CD4-positive, CD25-positive, alpha-beta regulatory T cell (primary cell): Measurements from ENCODE around the gene TTR. TPM values are rescaled to one million over a fixed set of nuclear protein-coding genes. Genes with fewer than 3 reads are reported as not detected.

Experiments used
- ATAC-seq, 2 donors: fragments of 150-1000 bp; cut with Tn5 transposase; one replicate each; pipeline ENCODE4 v1.10.0; 2021; ENCODE audit warnings: low read depth in 2 of 2, moderate number of reproducible peaks in 2 of 2, moderate library complexity in 1 of 2
- DNase-seq, 3 donors: peaks; one replicate each; pipeline versions ENCODE4 v3.0.0 to v3.0.0-alpha.2; 2012 to 2022; ENCODE audit warnings: mixed read lengths in 1 of 3
- H3K27ac ChIP-seq: one replicate; pipeline ENCODE4 v1.7.0; 2013; ENCODE audit warnings: mild to moderate bottlenecking, low read length; ENCODE audit not compliant: insufficient read depth, poor library complexity, severe bottlenecking
- H3K27me3 ChIP-seq: one replicate; pipeline ENCODE4 v1.7.0; 2013; ENCODE audit warnings: low read length; ENCODE audit not compliant: control insufficient read depth, insufficient read depth
- H3K36me3 ChIP-seq: one replicate; pipeline ENCODE4 v1.7.0; 2013; ENCODE audit warnings: mild to moderate bottlenecking, low read length, moderate library complexity; ENCODE audit not compliant: control insufficient read depth, insufficient read depth
- H3K4me1 ChIP-seq: 2 replicates; pipeline ENCODE4 v1.7.0; 2013; ENCODE audit warnings: mild to moderate bottlenecking, low read length; ENCODE audit not compliant: insufficient read depth, control insufficient read depth, poor library complexity, severe bottlenecking
- H3K4me3 ChIP-seq: one replicate; pipeline ENCODE4 v1.7.0; 2013; ENCODE audit warnings: low read depth, mild to moderate bottlenecking, low read length, moderate library complexity
- H3K9me3 ChIP-seq, 2 experiments: 1 replicate in 1 of 2; 2 replicates in 1 of 2; pipeline ENCODE4 v1.7.0; 2013; ENCODE audit warnings: low read length in 2 of 2, mild to moderate bottlenecking in 1 of 2, moderate library complexity in 1 of 2; ENCODE audit not compliant: control insufficient read depth in 2 of 2
- H3K27ac Mint-ChIP-seq, 3 donors: one replicate each; pipeline ENCODE4 v1.8.0; 2020 to 2022; ENCODE audit warnings: mild to moderate bottlenecking in 3 of 3, mixed read lengths in 3 of 3, moderate library complexity in 2 of 3
- H3K27me3 Mint-ChIP-seq: one replicate; pipeline ENCODE4 v1.8.0; 2022; ENCODE audit warnings: mild to moderate bottlenecking, mixed read lengths
- H3K36me3 Mint-ChIP-seq: one replicate; pipeline ENCODE4 v1.8.0; 2020; ENCODE audit warnings: mixed read lengths
- H3K4me1 Mint-ChIP-seq, 4 donors: one replicate each; pipeline ENCODE4 v1.8.0; 2020 to 2022; ENCODE audit warnings: mixed read lengths in 4 of 4, mild to moderate bottlenecking in 1 of 4
- H3K4me3 Mint-ChIP-seq, 4 donors: one replicate each; pipeline ENCODE4 v1.8.0; 2020 to 2022; ENCODE audit warnings: mild to moderate bottlenecking in 4 of 4, mixed read lengths in 4 of 4, moderate library complexity in 3 of 4
- H3K9me3 Mint-ChIP-seq, 7 donors: one replicate each; pipeline ENCODE4 v1.8.0; 2020 to 2022; ENCODE audit warnings: mixed read lengths in 7 of 7, mild to moderate bottlenecking in 3 of 7, moderate library complexity in 2 of 7
- polyA plus RNA-seq, 4 donors: library from polyadenylated mRNA; unstranded; fragments of 300-500 nt; fragmentation: Illumina TruSeq; gene quantifications; one replicate each; pipeline ENCODE4 v1.2.3, GENCODE V29; 2021
- total RNA-seq: library from RNA; stranded (reverse); gene quantifications from one replicate; pipeline ENCODE4 v1.2.3, GENCODE V29; 2022

TTR gene
- total and polyA plus RNA-seq, 5 donors from 2014 or later, result not detected

DNA sequence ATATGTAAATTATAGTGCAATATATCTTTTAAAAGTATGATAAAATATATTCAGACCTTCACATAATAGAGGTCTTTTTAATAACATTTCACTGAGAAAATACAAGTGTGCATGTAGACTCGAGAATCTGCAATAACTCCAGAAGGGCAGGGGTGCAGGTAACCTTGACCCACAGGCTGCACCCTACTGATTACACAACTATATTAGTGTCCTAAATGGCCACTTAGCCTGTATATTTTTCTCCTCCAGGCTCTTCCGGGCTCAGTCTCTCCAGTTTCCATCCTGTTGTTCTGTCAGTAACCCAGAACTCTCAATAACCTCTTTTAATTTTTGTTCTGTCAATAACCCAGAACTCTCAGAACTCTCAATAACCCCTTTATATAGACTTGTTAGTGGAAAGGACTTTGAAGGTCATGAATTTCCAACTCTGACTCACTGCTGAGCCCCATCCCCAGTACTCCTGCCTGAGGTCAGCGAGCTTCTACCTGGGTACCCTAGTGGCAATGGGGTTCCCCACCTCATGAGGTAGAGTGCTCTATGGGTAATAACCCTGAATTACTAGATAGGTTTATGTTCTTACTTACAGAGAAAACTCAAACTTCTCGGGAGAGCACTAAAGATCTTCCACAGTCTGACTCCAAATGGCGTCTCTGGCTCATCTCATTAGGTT, 8.4 kb upstream of the TTR start:
- Histone ChIP-seq H3K27ac (no peak overlapping the region), H3K36me3 (no peaks in the 10 kb centered on the region), H3K4me3 (no peak overlapping the region), H3K27me3 (no peaks in the 10 kb centered on the region), H3K9me3 (no peaks in the 10 kb centered on the region), H3K4me1 (no peaks in the 10 kb centered on the region)
- H3K36me3 Mint-ChIP-seq, result no peaks in the 10 kb centered on the region
- H3K4me3 Mint-ChIP-seq, result no peak overlapping the region
- no peak for ATAC-seq
- H3K27me3 Mint-ChIP-seq, result no peaks in the 10 kb centered on the region
- peaks cover 0 to 1% (median 0%) of the 10 kb centered on the region in 7 donors for H3K9me3 Mint-ChIP-seq
- DNase-seq, result no peak
- no peaks in the 10 kb centered on the region for H3K4me1 Mint-ChIP-seq
- H3K27ac Mint-ChIP-seq, result no peak overlapping the region

DNA sequence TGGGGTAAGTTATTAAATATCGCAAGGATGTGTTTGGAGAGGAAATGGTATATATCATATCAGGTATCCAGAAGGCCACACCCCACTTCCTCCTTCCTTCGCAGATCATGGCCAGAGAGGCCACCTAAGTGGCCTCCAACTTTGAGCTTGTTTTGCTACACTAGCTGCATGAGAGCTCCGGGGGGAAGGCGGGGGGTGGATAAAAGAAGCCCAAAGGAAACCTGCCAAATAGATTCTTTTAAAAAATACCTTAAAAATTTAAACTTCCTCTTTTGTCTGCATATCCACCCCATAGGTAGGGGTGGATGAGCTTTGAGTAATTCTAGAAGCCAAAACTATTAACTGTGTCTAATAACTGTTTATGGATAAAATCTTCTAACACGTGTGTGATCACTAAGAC, 5.7 kb upstream of the TTR start:
- DNase-seq, result no peak
- Histone ChIP-seq H3K27me3 (no peaks in the 10 kb centered on the region), H3K36me3 (no peaks in the 10 kb centered on the region), H3K27ac (no peak overlapping the region), H3K4me3 (no peak overlapping the region), H3K9me3 (no peaks in the 10 kb centered on the region), H3K4me1 (no peaks in the 10 kb centered on the region)
- H3K27ac Mint-ChIP-seq, result no peak overlapping the region
- H3K4me3 Mint-ChIP-seq, result no peak overlapping the region
- H3K27me3 Mint-ChIP-seq, result no peaks in the 10 kb centered on the region
- no peaks in the 10 kb centered on the region for H3K4me1 Mint-ChIP-seq
- peaks cover 0 to 1% (median 0%) of the 10 kb centered on the region in 7 donors for H3K9me3 Mint-ChIP-seq
- no peak for ATAC-seq
- no peaks in the 10 kb centered on the region for H3K36me3 Mint-ChIP-seq

DNA sequence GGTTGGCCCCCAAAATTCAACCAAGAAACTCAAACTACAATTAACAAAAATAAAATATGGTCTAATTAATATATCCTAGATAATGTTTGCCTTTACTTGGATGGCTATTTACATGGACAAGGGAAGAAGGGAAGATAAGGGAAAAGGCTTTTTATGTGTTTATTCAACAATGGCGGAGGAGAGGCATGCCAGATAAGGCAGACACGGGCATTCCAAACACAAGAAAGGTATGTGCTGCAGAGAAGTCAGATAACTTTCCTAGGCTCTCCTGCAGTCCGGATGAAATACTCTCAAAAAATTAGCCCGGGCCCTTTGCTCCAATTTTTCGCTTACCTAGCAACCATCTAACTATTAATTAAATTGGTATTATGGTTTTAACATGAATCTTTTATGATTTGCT, 5.1 kb upstream of the TTR start:
- ATAC-seq (no peak), DNase-seq (no peak)
- H3K4me1 ChIP-seq, result no peaks in the 10 kb centered on the region
- H3K36me3 ChIP-seq, result no peaks in the 10 kb centered on the region
- no peak overlapping the region for H3K27ac ChIP-seq
- Mint-ChIP-seq H3K27me3 (no peaks in the 10 kb centered on the region), H3K4me1 (no peaks in the 10 kb centered on the region), H3K27ac (no peak overlapping the region), H3K4me3 (no peak overlapping the region), H3K36me3 (no peaks in the 10 kb centered on the region), H3K9me3 (peaks cover 0 to 1% (median 0%) of the 10 kb centered on the region in 7 donors)
- no peaks in the 10 kb centered on the region for H3K9me3 ChIP-seq
- no peak overlapping the region for H3K4me3 ChIP-seq
- no peaks in the 10 kb centered on the region for H3K27me3 ChIP-seq

DNA sequence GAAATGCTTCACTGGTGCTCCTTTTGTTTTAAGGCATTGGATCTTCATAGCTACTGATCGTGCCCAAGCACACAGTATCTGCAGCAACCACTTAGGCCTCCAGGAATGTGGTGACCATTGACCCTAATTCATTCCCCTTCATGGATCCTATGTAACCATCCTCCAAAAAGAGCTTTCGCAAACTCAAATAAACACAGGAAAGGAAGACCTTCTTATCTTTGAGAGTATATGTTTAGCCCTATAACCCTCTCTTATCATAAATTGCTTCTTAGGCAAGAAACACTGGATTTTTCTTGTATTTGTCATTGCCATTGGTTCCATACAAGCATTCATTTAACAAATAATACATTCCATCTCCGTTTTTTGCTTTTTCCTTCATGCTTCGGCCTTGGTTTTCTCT, 4.1 kb upstream of the TTR start:
- no peaks in the 10 kb centered on the region for H3K36me3 ChIP-seq
- Mint-ChIP-seq H3K36me3 (no peaks in the 10 kb centered on the region), H3K4me3 (no peak overlapping the region), H3K27me3 (no peaks in the 10 kb centered on the region), H3K4me1 (no peaks in the 10 kb centered on the region), H3K27ac (no peak overlapping the region), H3K9me3 (peaks cover 0 to 1% (median 0%) of the 10 kb centered on the region in 7 donors)
- H3K4me1 ChIP-seq, result no peaks in the 10 kb centered on the region
- ATAC-seq (no peak), DNase-seq (no peak)
- H3K9me3 ChIP-seq, result no peaks in the 10 kb centered on the region
- H3K27ac ChIP-seq, result no peak overlapping the region
- H3K4me3 ChIP-seq, result no peak overlapping the region
- H3K27me3 ChIP-seq, result no peaks in the 10 kb centered on the region

DNA sequence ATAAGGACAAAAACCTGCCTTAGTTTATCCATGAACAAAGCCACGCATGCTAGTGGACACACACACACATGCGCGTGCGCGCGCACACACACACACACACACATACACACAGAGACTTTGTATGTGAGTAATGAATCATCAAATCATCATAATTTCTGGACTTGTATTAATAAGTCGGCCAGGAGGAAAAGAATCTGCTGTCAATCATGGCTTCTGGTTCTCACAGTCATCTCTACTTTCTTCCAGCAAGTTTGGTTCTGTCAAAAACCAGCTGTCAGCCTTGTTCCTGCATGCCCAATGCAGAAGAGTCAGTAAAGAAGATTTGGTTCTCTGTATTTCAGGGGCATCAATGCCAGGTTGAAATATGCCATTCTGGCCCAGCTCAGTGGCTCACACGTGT, 1.1 kb upstream of the TTR start:
- Mint-ChIP-seq H3K4me3 (no peak overlapping the region), H3K9me3 (no peaks in the 10 kb centered on the region), H3K36me3 (no peaks in the 10 kb centered on the region), H3K27me3 (no peaks in the 10 kb centered on the region), H3K27ac (no peak overlapping the region), H3K4me1 (no peaks in the 10 kb centered on the region)
- Histone ChIP-seq H3K4me3 (no peak overlapping the region), H3K9me3 (no peaks in the 10 kb centered on the region), H3K36me3 (no peaks in the 10 kb centered on the region), H3K27ac (no peak overlapping the region), H3K27me3 (no peaks in the 10 kb centered on the region), H3K4me1 (no peaks in the 10 kb centered on the region)
- no peak for DNase-seq
- no peak for ATAC-seq

DNA sequence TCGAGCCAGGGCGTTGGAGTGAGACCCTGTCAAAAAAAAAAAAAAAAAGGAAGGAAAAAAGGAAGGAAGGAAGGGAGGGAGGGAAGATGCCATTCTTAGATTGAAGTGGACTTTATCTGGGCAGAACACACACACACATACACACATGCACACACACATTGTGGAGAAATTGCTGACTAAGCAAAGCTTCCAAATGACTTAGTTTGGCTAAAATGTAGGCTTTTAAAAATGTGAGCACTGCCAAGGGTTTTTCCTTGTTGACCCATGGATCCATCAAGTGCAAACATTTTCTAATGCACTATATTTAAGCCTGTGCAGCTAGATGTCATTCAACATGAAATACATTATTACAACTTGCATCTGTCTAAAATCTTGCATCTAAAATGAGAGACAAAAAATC, 564 bp upstream of the TTR start:
- no peak for DNase-seq
- Mint-ChIP-seq H3K9me3 (no peaks in the 10 kb centered on the region), H3K27me3 (no peaks in the 10 kb centered on the region), H3K4me1 (no peaks in the 10 kb centered on the region), H3K27ac (no peak overlapping the region), H3K4me3 (no peak overlapping the region), H3K36me3 (no peaks in the 10 kb centered on the region)
- Histone ChIP-seq H3K4me1 (no peaks in the 10 kb centered on the region), H3K36me3 (no peaks in the 10 kb centered on the region), H3K9me3 (no peaks in the 10 kb centered on the region), H3K27ac (no peak overlapping the region), H3K4me3 (no peak overlapping the region), H3K27me3 (no peaks in the 10 kb centered on the region)
- ATAC-seq, result no peak

DNA sequence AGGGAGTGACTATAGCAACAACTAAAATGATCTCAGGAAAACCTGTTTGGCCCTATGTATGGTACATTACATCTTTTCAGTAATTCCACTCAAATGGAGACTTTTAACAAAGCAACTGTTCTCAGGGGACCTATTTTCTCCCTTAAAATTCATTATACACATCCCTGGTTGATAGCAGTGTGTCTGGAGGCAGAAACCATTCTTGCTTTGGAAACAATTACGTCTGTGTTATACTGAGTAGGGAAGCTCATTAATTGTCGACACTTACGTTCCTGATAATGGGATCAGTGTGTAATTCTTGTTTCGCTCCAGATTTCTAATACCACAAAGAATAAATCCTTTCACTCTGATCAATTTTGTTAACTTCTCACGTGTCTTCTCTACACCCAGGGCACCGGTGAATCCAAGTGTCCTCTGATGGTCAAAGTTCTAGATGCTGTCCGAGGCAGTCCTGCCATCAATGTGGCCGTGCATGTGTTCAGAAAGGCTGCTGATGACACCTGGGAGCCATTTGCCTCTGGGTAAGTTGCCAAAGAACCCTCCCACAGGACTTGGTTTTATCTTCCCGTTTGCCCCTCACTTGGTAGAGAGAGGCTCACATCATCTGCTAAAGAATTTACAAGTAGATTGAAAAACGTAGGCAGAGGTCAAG, 955 bp downstream of the TTR start:
- Mint-ChIP-seq H3K36me3 (no peaks in the 10 kb centered on the region), H3K27ac (no peak overlapping the region), H3K9me3 (no peaks in the 10 kb centered on the region), H3K4me1 (no peaks in the 10 kb centered on the region), H3K27me3 (no peaks in the 10 kb centered on the region), H3K4me3 (no peak overlapping the region)
- H3K27ac ChIP-seq, result no peak overlapping the region
- H3K4me3 ChIP-seq, result no peak overlapping the region
- no peaks in the 10 kb centered on the region for H3K36me3 ChIP-seq
- ATAC-seq, result no peak
- H3K9me3 ChIP-seq, result no peaks in the 10 kb centered on the region
- no peak for DNase-seq
- no peaks in the 10 kb centered on the region for H3K4me1 ChIP-seq
- no peaks in the 10 kb centered on the region for H3K27me3 ChIP-seq

DNA sequence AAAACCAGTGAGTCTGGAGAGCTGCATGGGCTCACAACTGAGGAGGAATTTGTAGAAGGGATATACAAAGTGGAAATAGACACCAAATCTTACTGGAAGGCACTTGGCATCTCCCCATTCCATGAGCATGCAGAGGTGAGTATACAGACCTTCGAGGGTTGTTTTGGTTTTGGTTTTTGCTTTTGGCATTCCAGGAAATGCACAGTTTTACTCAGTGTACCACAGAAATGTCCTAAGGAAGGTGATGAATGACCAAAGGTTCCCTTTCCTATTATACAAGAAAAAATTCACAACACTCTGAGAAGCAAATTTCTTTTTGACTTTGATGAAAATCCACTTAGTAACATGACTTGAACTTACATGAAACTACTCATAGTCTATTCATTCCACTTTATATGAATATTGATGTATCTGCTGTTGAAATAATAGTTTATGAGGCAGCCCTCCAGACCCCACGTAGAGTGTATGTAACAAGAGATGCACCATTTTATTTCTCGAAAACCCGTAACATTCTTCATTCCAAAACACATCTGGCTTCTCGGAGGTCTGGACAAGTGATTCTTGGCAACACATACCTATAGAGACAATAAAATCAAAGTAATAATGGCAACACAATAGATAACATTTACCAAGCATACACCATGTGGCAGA, 3.6 kb downstream of the TTR start:
- no peak overlapping the region for H3K27ac Mint-ChIP-seq
- H3K36me3 ChIP-seq, result no peaks in the 10 kb centered on the region
- no peak overlapping the region for H3K27ac ChIP-seq
- no peaks in the 10 kb centered on the region for H3K4me1 Mint-ChIP-seq
- no peaks in the 10 kb centered on the region for H3K27me3 Mint-ChIP-seq
- DNase-seq (no peak), ATAC-seq (no peak)
- H3K4me3 ChIP-seq, result no peak overlapping the region
- no peaks in the 10 kb centered on the region for H3K9me3 Mint-ChIP-seq
- H3K27me3 ChIP-seq, result no peaks in the 10 kb centered on the region
- H3K9me3 ChIP-seq, result no peaks in the 10 kb centered on the region
- no peaks in the 10 kb centered on the region for H3K4me1 ChIP-seq
- H3K4me3 Mint-ChIP-seq, result no peak overlapping the region
- H3K36me3 Mint-ChIP-seq, result no peaks in the 10 kb centered on the region
